ENCODE measurements around the gene GALNT16. TPM values are rescaled to one million over a fixed set of nuclear protein-coding genes. Genes with fewer than 3 reads are reported as not detected.

Gene GALNT16
- total and polyA plus RNA-seq, 11 donors = 17.0 to 81.6 (median 51.3) TPM

- peaks cover 0 to 39% (median 21%) of the 10 kb centered on the region in 9 donors for H3K36me3 ChIP-seq
- TF ChIP-seq POLR2A (IDR thresholded peaks at IDR 0.05) (no peak), CTCF (IDR thresholded peaks at IDR 0.05) (no peak)
- intact Hi-C loops (cut with DNase I) = loop anchor here in 5 of 10 donors (5.0 to 10.0 kb wide), 4 partner anchors 84 to 107 kb away; partner anchors contain the start of gene GALNT16 (in 3 of the 5)
- H3K4me3 ChIP-seq = no peak overlapping the region
- no peak for DNase-seq
- H3K9me3 ChIP-seq = no peaks in the 10 kb centered on the region
- ATAC-seq = no peak
- no peak overlapping the region for H3K27ac ChIP-seq
- no peaks in the 10 kb centered on the region for H3K27me3 ChIP-seq
- H3K4me1 ChIP-seq = peaks cover 0 to 11% (median 0%) of the 10 kb centered on the region in 12 donors
- WGBS, 4 donors = 78 to 92% (median 86%) methylated on average over 10 to 11 of the region's 11 CpGs
Measured at GRCh38 chr14:69349091-69349777, 89.3 kb downstream of the GALNT16 start.

- Histone ChIP-seq H3K27me3 (no peaks in the 10 kb centered on the region), H3K4me1 (peaks cover 0 to 23% (median 6%) of the 10 kb centered on the region in 12 donors), H3K36me3 (peaks cover 0 to 39% (median 21%) of the 10 kb centered on the region in 9 donors), H3K4me3 (no peak overlapping the region), H3K27ac (no peak overlapping the region), H3K9me3 (no peaks in the 10 kb centered on the region)
- 74 to 81% (median 78%) methylated on average over 5 of the region's 5 CpGs for WGBS, 4 donors
- no peak for TF ChIP-seq CTCF (IDR thresholded peaks at IDR 0.05)
- TF ChIP-seq POLR2A (IDR thresholded peaks at IDR 0.05) = no peak
- ATAC-seq (no peak), DNase-seq (no peak)
- intact Hi-C loops (cut with DNase I) = loop anchor here in 1 of 10 donors (5.0 kb wide), 1 partner anchor 94 kb away; no protein-coding TSS in a partner anchor
Measured at GRCh38 chr14:69350892-69351291, 90.9 kb downstream of the GALNT16 start.

GRCh38 chr14:69351385-69351784 lies 91.4 kb downstream of the GALNT16 start:
- ATAC-seq (no peak), DNase-seq (no peak)
- Histone ChIP-seq H3K4me1 (peaks cover 0 to 23% (median 11%) of the 10 kb centered on the region in 12 donors), H3K4me3 (no peak overlapping the region), H3K27me3 (no peaks in the 10 kb centered on the region), H3K36me3 (peaks cover 0 to 39% (median 21%) of the 10 kb centered on the region in 9 donors), H3K27ac (no peak overlapping the region), H3K9me3 (no peaks in the 10 kb centered on the region)
- TF ChIP-seq CTCF (IDR thresholded peaks at IDR 0.05) = no peak
- no peak for TF ChIP-seq POLR2A (IDR thresholded peaks at IDR 0.05)
- 68 to 80% (median 75%) methylated on average over 3 of the region's 3 CpGs for WGBS, 4 donors
- intact Hi-C loops (cut with DNase I) = loop anchor here in 1 of 10 donors (5.0 kb wide), 1 partner anchor 94 kb away; no protein-coding TSS in a partner anchor

GRCh38 chr14:69351911-69352310 lies 92.0 kb downstream of the GALNT16 start:
- Histone ChIP-seq H3K4me3 (no peak overlapping the region), H3K9me3 (no peaks in the 10 kb centered on the region), H3K4me1 (peaks cover 0 to 23% (median 11%) of the 10 kb centered on the region in 12 donors), H3K36me3 (peaks cover 0 to 38% (median 21%) of the 10 kb centered on the region in 9 donors), H3K27me3 (no peaks in the 10 kb centered on the region), H3K27ac (no peak overlapping the region)
- intact Hi-C loops (cut with DNase I) = loop anchor here in 1 of 10 donors (5.0 kb wide), 1 partner anchor 95 kb away; no protein-coding TSS in a partner anchor
- DNase-seq (no peak), ATAC-seq (no peak)
- no peak for TF ChIP-seq CTCF (IDR thresholded peaks at IDR 0.05)
- TF ChIP-seq POLR2A (IDR thresholded peaks at IDR 0.05) = no peak
- WGBS, 4 donors = 69 to 91% (median 87%) methylated on average over 5 of the region's 5 CpGs

Data from heart left ventricle (tissue), 16 donors.